GM12878 (cell line): ENCODE data around the gene SLX9. TPM values are rescaled to one million over a fixed set of nuclear protein-coding genes. Genes with fewer than 3 reads are reported as not detected.

Experiments
- ATAC-seq: fragments of 200-7000 bp; cut with Tn5 transposase; 3 replicates; pipeline ENCODE4 v1.9.1; 2020; ENCODE audit warnings: mild to moderate bottlenecking, moderate library complexity
- BruUV-seq: library from RNA; stranded (reverse); fragments of 400-500 nt; replicated peaks from 2 replicates; lab custom pipeline; 2021; lab: Mats Ljungman, UMichigan
- CTCF ChIA-PET: fragments of 300-600 bp; sonication (Branson Sonifier 250); formaldehyde crosslinking; extraction: SDS; loops from one replicate; lab custom pipeline; 2021; ENCODE audit warnings: inconsistent platforms; lab: Yijun Ruan, JAX
- POLR2A ChIA-PET: fragments of 350-600 bp; formaldehyde crosslinking; extraction: SDS; loops from one replicate; lab custom pipeline; 2021; ENCODE audit warnings: inconsistent platforms; lab: Charles Lee
- RAD21 ChIA-PET: fragments of 300-600 bp; sonication (Branson Sonifier 250); formaldehyde crosslinking; loops from one replicate; lab custom pipeline; 2023; ENCODE audit warnings: antibody characterized with exemption; ENCODE audit not compliant: unreplicated experiment; lab: Charles Lee
- SMC1A ChIA-PET: fragments of 300-600 bp; sonication (Branson Sonifier 250); formaldehyde crosslinking; loops from one replicate; lab custom pipeline; 2023; ENCODE audit not compliant: unreplicated experiment, uncharacterized antibody; lab: Charles Lee
- DNase-seq: peaks from one replicate; pipeline ENCODE4 v3.0.0-alpha.2; 2011; ENCODE audit warnings: low read depth, low spot score
- FAIRE-seq: peaks from 3 replicates; lab custom pipeline; 2011; peaks lifted over from hg19 to GRCh38; lab: Jason Lieb, UNC
- H2AFZ ChIP-seq: 2 replicates; pipeline ENCODE4 v1.6.0; 2011; ENCODE audit warnings: low read depth, low read length, control low read depth; ENCODE audit not compliant: control insufficient read depth
- H3K27ac ChIP-seq: 2 replicates; pipeline ENCODE4 v1.5.1; 2011; ENCODE audit warnings: control low read depth; ENCODE audit not compliant: control insufficient read depth, insufficient read depth
- H3K27me3 ChIP-seq, 2 experiments: replicated peaks in 1 of 2; 2 replicates each; pipeline versions ENCODE4 v1.6.0 to v1.6.1; 2011; ENCODE audit warnings: low read length in 1 of 2; ENCODE audit not compliant: control insufficient read depth in 2 of 2, insufficient read depth in 2 of 2
- H3K36me3 ChIP-seq, 2 experiments: 2 replicates each; pipeline ENCODE4 v1.5.1; 2011; ENCODE audit warnings: low read length in 1 of 2; ENCODE audit not compliant: control insufficient read depth in 2 of 2, insufficient read depth in 2 of 2
- H3K4me1 ChIP-seq: 2 replicates; pipeline ENCODE4 v1.6.1; 2011; ENCODE audit warnings: mild to moderate bottlenecking, low read length, moderate library complexity, mixed read lengths; ENCODE audit not compliant: control insufficient read depth, insufficient read depth
- H3K4me2 ChIP-seq: 2 replicates; pipeline ENCODE4 v1.6.0; 2011; ENCODE audit warnings: control low read depth; ENCODE audit not compliant: control insufficient read depth, insufficient read depth
- H3K4me3 ChIP-seq: fragments of 200-600 bp; sonication (generic); 2 replicates; pipeline ENCODE4 v1.5.1; 2016
- H3K79me2 ChIP-seq: 2 replicates; pipeline ENCODE4 v1.6.0; 2011; ENCODE audit warnings: low read length; ENCODE audit not compliant: control insufficient read depth, insufficient read depth
- H3K9ac ChIP-seq: 2 replicates; pipeline ENCODE4 v1.8.0; 2011; ENCODE audit warnings: low read length, control low read depth, mixed read lengths; ENCODE audit not compliant: control insufficient read depth, insufficient read depth
- H3K9me3 ChIP-seq: replicated peaks from 3 replicates; pipeline ENCODE4 v1.5.1; 2011; ENCODE audit warnings: mild to moderate bottlenecking, low read length; ENCODE audit not compliant: control insufficient read depth, insufficient read depth
- H4K20me1 ChIP-seq: 2 replicates; pipeline ENCODE4 v1.6.0; 2011; ENCODE audit not compliant: control insufficient read depth, insufficient read depth
- E2F8 ChIP-seq: fragments of 450-650 bp; IDR thresholded peaks from 2 replicates; pipeline ENCODE4 v1.6.1; 2018; ENCODE audit warnings: mild to moderate bottlenecking, low read depth, moderate library complexity; ENCODE audit not compliant: partially characterized antibody
- RAD21 ChIP-seq: IDR thresholded peaks from 2 replicates; pipeline ENCODE4 v1.6.1; 2011; ENCODE audit warnings: mild to moderate bottlenecking, low read depth, low read length, moderate library complexity; ENCODE audit not compliant: insufficient read depth
- SREBF1 ChIP-seq: IDR thresholded peaks from 2 replicates; pipeline ENCODE4 v1.6.1; 2012; ENCODE audit warnings: mild to moderate bottlenecking, low read length
- SUZ12 ChIP-seq: fragments of 200-600 bp; sonication (generic); IDR thresholded peaks from one replicate; pipeline ENCODE4 v1.6.1; 2018; ENCODE audit warnings: antibody characterized with exemption, mild to moderate bottlenecking; ENCODE audit not compliant: unreplicated experiment
- TARDBP ChIP-seq: IDR thresholded peaks from 2 replicates; pipeline ENCODE4 v1.6.1; 2016; ENCODE audit warnings: borderline replicate concordance
- TCF12 ChIP-seq: IDR thresholded peaks from 2 replicates; pipeline ENCODE4 v1.6.1; 2011; ENCODE audit warnings: low read depth, mild to moderate bottlenecking, low read length
- ZBTB4 ChIP-seq: fragments of 450-650 bp; formaldehyde crosslinking; IDR thresholded peaks from 2 replicates; pipeline ENCODE4 v1.4.0; 2022; ENCODE audit warnings: mild to moderate bottlenecking, moderate library complexity
- WGBS: methylation state at CpG from one replicate; pipeline ENCODE4 v1.1.6; 2016; ENCODE audit warnings: low lambda C conversion rate; ENCODE audit not compliant: insufficient replicate concordance, insufficient coverage; ENCODE audit errors: missing lambda C conversion rate; 5-methylcytosine and 5-hydroxymethylcytosine counted together
- in situ Hi-C: fragments of 300-500 bp; cut with MboI; formaldehyde crosslinking; loops from 9 replicates; pipeline ENCODE4 v1.14.3; 2018; ENCODE audit warnings: mixed read lengths
- intact Hi-C: fragments of 100-400 bp; cut with micrococcal nuclease; formaldehyde crosslinking; loops from one replicate; pipeline ENCODE4 v1.14.2; 2022; ENCODE audit not compliant: unreplicated experiment
- polyA plus RNA-seq, 11 experiments: library from polyadenylated mRNA; depleted of rRNA in 4 of 11; unstranded in 6 of 11; stranded (reverse) in 5 of 11; fragments of >200 nt; fragmentation: Nextera tagmentation in 4 of 11; fragmentation: Illumina TruSeq in 1 of 11; extraction: Ambion mirVana in 4 of 11; extraction: Trizol in 1 of 11; gene quantifications; 1 replicate in 1 of 11; 2 replicates in 10 of 11; pipeline versions ENCODE4 v1.2.1 to v1.2.3, GENCODE V29; 2011 to 2016; ENCODE audit warnings: inconsistent platforms in 2 of 11, missing spikeins in 2 of 11, low read depth in 1 of 11
- total RNA-seq, 4 experiments: library from RNA; depleted of rRNA in 3 of 4; stranded (reverse); fragments of >200 nt in 3 of 4; fragmentation: Illumina TruSeq in 1 of 4; extraction: Trizol in 1 of 4; gene quantifications; 2 replicates each; pipeline versions ENCODE4 v1.2.1 to v1.2.3, GENCODE V29; 2013 to 2021

The SLX9 gene
- total and polyA plus RNA-seq, 10 of the 15 experiments (the other 5 are each of a cell fraction or from before 2014, with no cell fraction given) = 0.69 to 81.3 (median 33.9) TPM

- TF ChIP-seq ZBTB4 (no peak), TARDBP (no peak), TCF12 (no peak), RAD21 (no peak), SUZ12 (no peak)
- TF ChIP-seq, all 136 proteins: peak for 0
Observed at GRCh38 chr21:45021428-45022347, 81.9 kb downstream of the SLX9 start (continued).

GRCh38 chr21:45022348-45022675 is 82.5 kb downstream of the SLX9 start:
- SMC1A ChIA-PET = interaction anchor here (1.5 kb wide), 1 partner anchor 33 kb away, joined by 3 read pairs; no protein-coding TSS in a partner anchor
- H3K36me3 ChIP-seq = no peaks in the 10 kb centered on the region
- no peak overlapping the region for H3K27ac ChIP-seq
- ATAC-seq (no peak), DNase-seq (no peak), FAIRE-seq (no peak)
- no peaks in the 10 kb centered on the region for H4K20me1 ChIP-seq
- TF ChIP-seq SREBF1 = no peak
- no peak for TF ChIP-seq E2F8
- no TSS peak for BruUV-seq
- POLR2A ChIA-PET = no interaction called here
- H2AFZ ChIP-seq = no peak overlapping the region
- no peaks in the 10 kb centered on the region for H3K4me1 ChIP-seq
- CTCF ChIA-PET = no interaction called here
- no peak overlapping the region for H3K9ac ChIP-seq
- 45% methylated on average over 8 of the region's 8 CpGs for WGBS
- H3K79me2 ChIP-seq = no peaks in the 10 kb centered on the region
- in situ Hi-C loops = no loop called here
- peaks cover 0 to 2% of the 10 kb centered on the region in 2 experiments; a peak in 1 of 4 replicates for H3K27me3 ChIP-seq
- H3K4me3 ChIP-seq = no peak overlapping the region
- no peak overlapping the region for H3K4me2 ChIP-seq
- RAD21 ChIA-PET = interaction anchor here (0.7 to 1.3 kb wide), 2 partner anchors 106 to 118 kb away, joined by 3 read pairs; no protein-coding TSS in a partner anchor
- intact Hi-C loops = no loop called here
- H3K9me3 ChIP-seq = no peaks in the 10 kb centered on the region; the same call in 1 of the 3 replicates
